ENCODE results near the gene MEX3A.

Gene MEX3A

GRCh38 chr1:156115514-156116374, 33.5 kb upstream of the MEX3A start:
- DNase-seq: peak; percentile 76 to 87
- Histone ChIP-seq H3K9me3 (no peaks in the 10 kb centered on the region), H3K4me1 (peaks cover 9 to 53% (median 39%) of the 10 kb centered on the region in 4 donors), H3K4me3 (peak overlapping the region; percentile 78 to 100), H3K27ac (peak overlapping the region; percentile 92 to 99), H3K27me3 (no peaks in the 10 kb centered on the region), H3K36me3 (peaks cover 0 to 12% (median 0%) of the 10 kb centered on the region in 3 donors)
- intact Hi-C loops (cut with DNase I; ENCODE audit: low total_unique reads): no loop called here
- no peak for TF ChIP-seq CTCF (IDR thresholded peaks at IDR 0.05)

GRCh38 chr1:156114919-156115513, 32.8 kb upstream of the MEX3A start:
- H3K36me3 ChIP-seq: peaks cover 0 to 6% (median 0%) of the 10 kb centered on the region in 3 donors
- no peaks in the 10 kb centered on the region for H3K9me3 ChIP-seq
- H3K27me3 ChIP-seq: no peaks in the 10 kb centered on the region
- intact Hi-C loops (cut with DNase I; ENCODE audit: low total_unique reads): no loop called here
- H3K27ac ChIP-seq: peak overlapping the region; percentile 92 to 99
- H3K4me3 ChIP-seq: peak overlapping the region; percentile 78 to 100
- peak in 1 of 2 experiments; percentile 4 for TF ChIP-seq CTCF (IDR thresholded peaks at IDR 0.05)
- DNase-seq: peak in 1 of 2 donors; percentile 58
- peaks cover 5 to 46% (median 32%) of the 10 kb centered on the region in 4 donors for H3K4me1 ChIP-seq

- peak; percentile 98 for DNase-seq
- intact Hi-C loops (cut with DNase I; ENCODE audit: low total_unique reads): no loop called here
- peaks cover 0 to 39% (median 25%) of the 10 kb centered on the region in 4 donors for H3K4me1 ChIP-seq
- H3K4me3 ChIP-seq: peak within 1 kb of the TSS; percentile 78 to 100
- peak within 1 kb of the TSS; percentile 92 to 99 for H3K27ac ChIP-seq
- no peaks in the 10 kb centered on the region for H3K36me3 ChIP-seq
- no peaks in the 10 kb centered on the region for H3K27me3 ChIP-seq
- no peak for TF ChIP-seq CTCF (IDR thresholded peaks at IDR 0.05)
- no peaks in the 10 kb centered on the region for H3K9me3 ChIP-seq
Measured at GRCh38 chr1:156114101-156114918, 32.0 kb upstream of the MEX3A start, which contains the start of gene LMNA. Gene LMNA, plus strand, starts transcription at chr1:156114711. Its CDS starts 208 bp downstream, at chr1:156114919.

GRCh38 chr1:156113282-156113950, 31.2 kb upstream of the MEX3A start:
- no peaks in the 10 kb centered on the region for H3K36me3 ChIP-seq
- intact Hi-C loops (cut with DNase I; ENCODE audit: low total_unique reads): no loop called here
- peak overlapping the region in 1 of 2 donors; percentile 78 for H3K4me3 ChIP-seq
- TF ChIP-seq CTCF (IDR thresholded peaks at IDR 0.05): no peak
- peaks cover 0 to 30% (median 16%) of the 10 kb centered on the region in 4 donors for H3K4me1 ChIP-seq
- DNase-seq: no peak
- no peaks in the 10 kb centered on the region for H3K27me3 ChIP-seq
- H3K27ac ChIP-seq: peak overlapping the region; percentile 92 to 99
- H3K9me3 ChIP-seq: no peaks in the 10 kb centered on the region
